ENCODE measurements around the gene NBAS.

The NBAS gene

DNA sequence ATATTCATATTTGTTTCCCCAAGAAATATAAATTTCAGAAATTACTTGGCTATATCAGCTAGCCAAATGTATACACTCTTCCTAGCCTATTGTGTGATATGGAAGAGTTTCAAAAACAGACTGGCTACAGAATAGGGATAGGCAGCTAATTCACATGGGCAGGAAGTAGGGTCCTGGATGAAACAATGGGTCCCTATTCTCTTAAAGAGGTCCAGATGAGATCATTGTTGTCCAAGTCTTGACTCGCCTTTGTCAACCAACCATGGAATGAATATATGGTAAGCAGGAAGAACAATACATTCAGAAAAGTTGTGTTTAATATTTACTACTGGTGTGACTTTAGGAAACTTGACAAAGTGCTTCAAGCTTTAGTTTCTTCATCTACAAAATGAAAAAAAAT is 319.9 kb downstream of the NBAS start:
- H3K4me3 ChIP-seq (ENCODE audit: low read length), result no peak overlapping the region
- DNase-seq (ENCODE audit: low read depth), result no peak
- no peak for TF ChIP-seq CTCF (conservative IDR thresholded peaks at IDR 0.05; ENCODE audit: low read length)

DNA sequence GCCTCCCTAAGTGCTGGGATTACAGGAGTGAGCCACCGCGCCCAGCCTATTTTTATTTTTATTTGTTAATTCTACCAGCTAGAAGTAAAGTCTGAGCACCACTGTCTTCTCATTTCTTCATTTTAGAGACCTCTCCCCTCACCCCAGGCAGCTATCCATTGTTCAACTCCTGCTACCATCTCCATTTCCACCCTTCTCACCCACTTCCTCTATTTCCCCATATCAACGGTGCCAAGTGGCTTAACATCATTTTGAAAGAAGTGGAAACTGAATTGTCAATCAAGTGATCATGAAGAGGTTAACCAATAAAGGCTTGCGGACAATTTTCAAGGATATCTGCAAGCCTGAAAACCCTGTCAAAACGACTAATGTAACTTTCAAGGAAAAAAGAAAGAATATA is 323.1 kb downstream of the NBAS start:
- DNase-seq (ENCODE audit: low read depth), result no peak
- no peak overlapping the region for H3K4me3 ChIP-seq (ENCODE audit: low read length)
- TF ChIP-seq CTCF (conservative IDR thresholded peaks at IDR 0.05; ENCODE audit: low read length), result no peak

DNA sequence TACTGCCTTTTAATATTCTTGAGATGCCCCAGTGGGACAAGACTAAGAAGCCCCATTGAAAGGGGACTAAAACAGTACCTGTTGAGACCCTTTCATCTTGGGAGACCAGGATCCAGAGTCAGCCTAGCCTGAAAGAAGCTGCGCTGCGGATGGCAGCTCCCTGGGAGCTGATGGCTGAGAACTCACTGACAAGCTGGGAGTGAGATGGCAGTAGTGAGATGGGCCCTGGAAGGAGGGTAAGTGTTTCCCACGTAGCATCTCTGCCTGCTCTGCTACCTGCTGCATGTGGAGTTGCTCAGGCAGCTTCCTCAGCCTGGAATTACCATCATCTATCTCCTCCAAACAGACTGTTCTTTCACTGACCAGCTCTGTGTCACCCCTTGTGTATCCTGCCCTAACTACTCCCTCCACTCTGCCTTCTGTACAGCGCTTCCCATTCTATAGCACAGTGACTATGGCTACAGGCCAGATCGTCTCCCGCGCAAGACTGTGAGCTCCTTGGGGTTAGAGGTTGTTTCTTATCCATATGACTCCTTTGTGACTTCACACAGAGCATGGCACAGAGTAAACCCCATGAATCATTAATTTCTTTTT is 330.4 kb downstream of the NBAS start:
- DNase-seq (ENCODE audit: low read depth), result no peak
- H3K4me3 ChIP-seq (ENCODE audit: low read length), result no peak overlapping the region
- TF ChIP-seq CTCF (conservative IDR thresholded peaks at IDR 0.05; ENCODE audit: low read length), result no peak

DNA sequence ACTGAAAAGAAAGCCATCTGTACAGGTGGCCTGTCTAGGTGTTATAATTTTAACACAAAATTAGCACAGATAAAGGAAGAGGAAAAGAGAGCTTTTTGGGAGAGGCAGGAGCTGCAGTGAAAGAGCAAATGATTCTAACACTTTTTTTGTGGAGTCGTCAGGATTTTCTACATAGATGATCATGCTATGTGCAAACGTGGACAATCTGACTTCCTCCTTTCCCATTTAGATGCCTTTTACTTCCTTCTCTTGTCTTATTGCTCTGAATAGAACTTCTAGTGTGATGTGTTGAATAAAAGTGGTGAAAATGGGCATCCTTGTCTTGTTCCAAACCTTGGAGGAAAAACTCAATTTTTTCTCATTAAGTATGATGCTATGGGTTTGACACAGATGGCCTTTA is 334.5 kb downstream of the NBAS start:
- TF ChIP-seq CTCF (conservative IDR thresholded peaks at IDR 0.05; ENCODE audit: low read length), result no peak
- no peak for DNase-seq (ENCODE audit: low read depth)

DNA sequence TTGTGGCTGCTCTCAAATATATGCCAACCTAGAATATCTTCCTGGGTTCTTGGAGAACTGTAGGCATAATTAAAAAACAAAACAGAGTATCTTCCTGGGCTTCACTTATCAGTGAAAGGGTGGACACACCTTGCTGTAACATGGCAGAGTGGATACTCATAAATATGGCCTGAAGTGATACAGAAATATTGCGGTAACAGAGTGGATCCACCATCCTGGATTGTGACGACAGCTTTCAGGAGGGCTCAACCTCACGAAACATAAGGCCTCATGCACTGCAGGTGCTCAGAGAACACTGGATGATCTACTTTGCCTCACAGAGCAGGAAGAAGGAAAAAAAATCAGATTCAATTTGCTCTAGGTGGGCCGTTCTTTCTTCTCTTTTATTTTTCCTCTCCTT is 336.0 kb downstream of the NBAS start:
- DNase-seq (ENCODE audit: low read depth), result no peak
- no peak for TF ChIP-seq CTCF (conservative IDR thresholded peaks at IDR 0.05; ENCODE audit: low read length)

More for the DNA sequence above, 334.5 kb downstream of the NBAS start:
- H3K4me3 ChIP-seq (ENCODE audit: low read length), result no peak overlapping the region

GRCh38 chr2:15224641-15225040 is 336.5 kb downstream of the NBAS start:
- no peak for DNase-seq (ENCODE audit: low read depth)
- H3K4me3 ChIP-seq (ENCODE audit: low read length), result no peak overlapping the region
- TF ChIP-seq CTCF (conservative IDR thresholded peaks at IDR 0.05; ENCODE audit: low read length), result no peak

More for the DNA sequence above, 336.0 kb downstream of the NBAS start:
- H3K4me3 ChIP-seq (ENCODE audit: low read length), result no peak overlapping the region

DNA sequence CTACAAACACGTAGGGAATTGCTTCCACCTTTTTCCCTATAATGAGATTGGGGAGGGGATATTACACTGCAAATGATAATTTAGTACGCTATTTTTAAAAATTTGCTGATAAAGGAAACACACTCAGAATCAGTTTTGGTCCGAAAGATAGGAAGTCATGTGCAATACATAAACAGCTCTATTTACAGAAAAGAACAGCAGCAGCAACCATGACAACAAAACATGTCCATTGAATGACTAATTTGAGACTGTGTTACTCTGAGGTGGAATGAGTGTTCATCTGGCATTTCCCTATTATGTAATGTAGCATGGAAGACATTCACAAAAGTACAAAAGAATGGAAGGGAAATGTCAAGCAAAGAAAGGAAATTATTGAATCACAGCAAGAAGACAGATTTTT is 337.2 kb downstream of the NBAS start:
- no peak overlapping the region for H3K4me3 ChIP-seq (ENCODE audit: low read length)
- TF ChIP-seq CTCF (conservative IDR thresholded peaks at IDR 0.05; ENCODE audit: low read length), result no peak
- DNase-seq (ENCODE audit: low read depth), result peak; percentile 92
